ENCODE data around the gene OLIG1. TPM values are rescaled to one million over a fixed set of nuclear protein-coding genes. Genes with fewer than 3 reads are reported as not detected.

OLIG1 gene, protein sequence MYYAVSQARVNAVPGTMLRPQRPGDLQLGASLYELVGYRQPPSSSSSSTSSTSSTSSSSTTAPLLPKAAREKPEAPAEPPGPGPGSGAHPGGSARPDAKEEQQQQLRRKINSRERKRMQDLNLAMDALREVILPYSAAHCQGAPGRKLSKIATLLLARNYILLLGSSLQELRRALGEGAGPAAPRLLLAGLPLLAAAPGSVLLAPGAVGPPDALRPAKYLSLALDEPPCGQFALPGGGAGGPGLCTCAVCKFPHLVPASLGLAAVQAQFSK
- total RNA-seq = not detected

DNA sequence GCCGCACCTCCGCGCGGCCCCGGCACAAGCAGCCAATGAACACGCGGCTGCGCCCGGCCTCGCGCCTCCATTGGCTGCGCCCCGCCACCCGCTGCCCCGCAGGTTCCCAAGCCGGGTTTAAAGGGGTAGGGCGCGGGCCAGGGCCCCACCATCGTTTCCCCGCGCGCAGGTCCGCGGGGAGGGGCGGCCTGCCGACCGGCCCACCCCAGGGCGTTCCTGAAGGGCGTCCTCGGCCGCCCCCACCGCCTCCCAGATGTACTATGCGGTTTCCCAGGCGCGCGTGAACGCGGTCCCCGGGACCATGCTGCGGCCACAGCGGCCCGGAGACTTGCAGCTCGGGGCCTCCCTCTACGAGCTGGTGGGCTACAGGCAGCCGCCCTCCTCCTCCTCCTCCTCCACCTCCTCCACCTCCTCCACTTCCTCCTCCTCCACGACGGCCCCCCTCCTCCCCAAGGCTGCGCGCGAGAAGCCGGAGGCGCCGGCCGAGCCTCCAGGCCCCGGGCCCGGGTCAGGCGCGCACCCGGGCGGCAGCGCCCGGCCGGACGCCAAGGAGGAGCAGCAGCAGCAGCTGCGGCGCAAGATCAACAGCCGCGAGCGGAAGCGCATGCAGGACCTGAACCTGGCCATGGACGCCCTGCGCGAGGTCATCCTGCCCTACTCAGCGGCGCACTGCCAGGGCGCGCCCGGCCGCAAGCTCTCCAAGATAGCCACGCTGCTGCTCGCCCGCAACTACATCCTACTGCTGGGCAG is at the start of gene OLIG1:
TSS of gene OLIG1 (plus strand) at position 148 of the 750 bp plus-strand sequence. CDS start at position 254, 106 bp downstream.
- Histone ChIP-seq H3K4me1 (peaks cover 7% of the 10 kb centered on the region), H3K9me3 (no peaks in the 10 kb centered on the region), H3K27ac (no peak within 1 kb of the TSS), H3K36me3 (no peaks in the 10 kb centered on the region), H3K9ac (ENCODE audit: low read depth in 2 of 2, low read length in 2 of 2) (no peak within 1 kb of the TSS), H3K27me3 (peaks cover 58% of the 10 kb centered on the region), H3K4me3 (peak within 1 kb of the TSS; percentile 28)
- peak; percentile 22 for DNase-seq
- TF ChIP-seq, protein P1, sequence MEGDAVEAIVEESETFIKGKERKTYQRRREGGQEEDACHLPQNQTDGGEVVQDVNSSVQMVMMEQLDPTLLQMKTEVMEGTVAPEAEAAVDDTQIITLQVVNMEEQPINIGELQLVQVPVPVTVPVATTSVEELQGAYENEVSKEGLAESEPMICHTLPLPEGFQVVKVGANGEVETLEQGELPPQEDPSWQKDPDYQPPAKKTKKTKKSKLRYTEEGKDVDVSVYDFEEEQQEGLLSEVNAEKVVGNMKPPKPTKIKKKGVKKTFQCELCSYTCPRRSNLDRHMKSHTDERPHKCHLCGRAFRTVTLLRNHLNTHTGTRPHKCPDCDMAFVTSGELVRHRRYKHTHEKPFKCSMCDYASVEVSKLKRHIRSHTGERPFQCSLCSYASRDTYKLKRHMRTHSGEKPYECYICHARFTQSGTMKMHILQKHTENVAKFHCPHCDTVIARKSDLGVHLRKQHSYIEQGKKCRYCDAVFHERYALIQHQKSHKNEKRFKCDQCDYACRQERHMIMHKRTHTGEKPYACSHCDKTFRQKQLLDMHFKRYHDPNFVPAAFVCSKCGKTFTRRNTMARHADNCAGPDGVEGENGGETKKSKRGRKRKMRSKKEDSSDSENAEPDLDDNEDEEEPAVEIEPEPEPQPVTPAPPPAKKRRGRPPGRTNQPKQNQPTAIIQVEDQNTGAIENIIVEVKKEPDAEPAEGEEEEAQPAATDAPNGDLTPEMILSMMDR (IDR thresholded peaks at IDR 0.05) = no peak
- intact Hi-C loops (cut with DNase I) = no loop called here

DNA sequence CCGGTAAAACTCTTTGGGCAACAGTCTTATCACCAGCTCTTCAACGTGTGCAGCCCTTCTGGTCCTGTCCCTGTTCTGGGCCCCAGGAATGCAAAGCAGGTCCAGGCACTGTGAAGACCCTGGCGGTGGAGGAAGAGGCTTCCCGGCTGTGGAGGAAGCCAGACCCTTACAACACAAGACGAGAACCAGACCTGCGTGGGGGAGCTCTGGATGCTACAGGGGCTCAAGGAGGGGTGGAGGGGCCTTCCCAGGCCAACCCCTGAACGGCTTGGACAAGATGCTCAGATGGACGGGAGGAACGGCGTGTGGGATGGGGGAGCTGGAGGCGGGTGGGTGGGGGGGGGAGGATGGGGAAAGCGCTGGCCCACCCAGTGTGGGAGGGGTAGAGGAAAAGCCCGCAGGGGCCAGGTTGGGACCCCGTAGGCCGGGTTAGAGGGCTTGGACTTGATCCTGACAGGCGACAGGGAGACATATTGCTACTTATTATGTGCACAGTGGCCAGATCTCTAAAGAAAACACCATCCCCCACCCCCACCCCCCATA is 49.3 kb upstream of the OLIG1 start:
- intact Hi-C loops (cut with DNase I) = no loop called here
- Histone ChIP-seq H3K4me3 (no peak overlapping the region), H3K9me3 (no peaks in the 10 kb centered on the region), H3K27ac (no peak overlapping the region), H3K36me3 (no peaks in the 10 kb centered on the region), H3K27me3 (peaks cover 72% of the 10 kb centered on the region), H3K4me1 (no peaks in the 10 kb centered on the region), H3K9ac (ENCODE audit: low read depth in 2 of 2, low read length in 2 of 2) (no peak overlapping the region)
- no peak for DNase-seq
- TF ChIP-seq, protein P1 (IDR thresholded peaks at IDR 0.05) = no peak

DNA sequence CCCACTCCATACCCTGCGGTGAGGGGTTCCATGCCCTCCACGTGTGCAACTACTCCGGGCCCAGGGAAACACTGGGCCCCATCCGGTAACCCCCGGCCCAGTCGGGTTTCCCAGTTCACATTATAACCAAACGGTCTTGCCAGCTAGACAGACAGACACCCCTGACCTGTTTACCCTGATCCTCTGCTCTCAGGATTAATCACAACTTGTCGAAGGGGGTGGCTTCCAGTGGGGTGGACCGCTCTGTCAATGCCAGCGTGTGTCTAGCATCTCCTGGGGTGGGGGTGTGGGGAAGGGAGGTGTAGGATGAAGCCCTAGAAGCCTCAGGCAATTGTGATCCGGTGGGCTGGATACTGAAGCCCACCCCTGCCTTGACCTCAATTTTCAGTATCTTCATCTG is 48.8 kb upstream of the OLIG1 start:
- H3K9ac ChIP-seq (ENCODE audit: low read depth in 2 of 2, low read length in 2 of 2) = no peak overlapping the region
- no peak for DNase-seq
- no peaks in the 10 kb centered on the region for H3K4me1 ChIP-seq
- no peak overlapping the region for H3K4me3 ChIP-seq
- H3K9me3 ChIP-seq = no peaks in the 10 kb centered on the region
- no peak overlapping the region for H3K27ac ChIP-seq
- TF ChIP-seq, protein P1 (IDR thresholded peaks at IDR 0.05) = no peak
- H3K36me3 ChIP-seq = no peaks in the 10 kb centered on the region
- intact Hi-C loops (cut with DNase I) = no loop called here
- peaks cover 78% of the 10 kb centered on the region for H3K27me3 ChIP-seq

DNA sequence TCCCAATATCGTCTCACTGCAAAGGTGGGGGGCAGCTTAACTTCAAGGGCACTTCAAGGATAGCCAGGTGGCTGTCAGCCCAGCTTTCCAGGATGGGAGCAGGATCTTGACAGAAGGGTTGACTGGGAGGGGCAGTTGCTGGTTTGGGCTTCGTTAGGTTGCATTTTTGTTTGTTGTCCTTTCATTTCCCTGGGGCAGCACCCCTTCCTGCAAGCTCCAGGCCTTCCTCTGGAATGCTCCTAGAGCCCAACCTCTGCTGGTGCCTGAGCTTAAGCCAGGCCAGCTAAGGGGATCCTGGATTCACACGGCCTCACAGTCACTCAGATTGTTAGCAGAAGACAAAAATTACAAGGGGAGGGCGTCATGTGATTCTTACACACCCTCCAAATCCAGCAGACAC is 48.3 kb upstream of the OLIG1 start:
- TF ChIP-seq, protein P1 (IDR thresholded peaks at IDR 0.05) = no peak
- Histone ChIP-seq H3K27ac (no peak overlapping the region), H3K27me3 (peaks cover 80% of the 10 kb centered on the region), H3K9ac (ENCODE audit: low read depth in 2 of 2, low read length in 2 of 2) (no peak overlapping the region), H3K4me3 (no peak overlapping the region), H3K9me3 (no peaks in the 10 kb centered on the region), H3K36me3 (no peaks in the 10 kb centered on the region), H3K4me1 (no peaks in the 10 kb centered on the region)
- DNase-seq = no peak
- intact Hi-C loops (cut with DNase I) = no loop called here

DNA sequence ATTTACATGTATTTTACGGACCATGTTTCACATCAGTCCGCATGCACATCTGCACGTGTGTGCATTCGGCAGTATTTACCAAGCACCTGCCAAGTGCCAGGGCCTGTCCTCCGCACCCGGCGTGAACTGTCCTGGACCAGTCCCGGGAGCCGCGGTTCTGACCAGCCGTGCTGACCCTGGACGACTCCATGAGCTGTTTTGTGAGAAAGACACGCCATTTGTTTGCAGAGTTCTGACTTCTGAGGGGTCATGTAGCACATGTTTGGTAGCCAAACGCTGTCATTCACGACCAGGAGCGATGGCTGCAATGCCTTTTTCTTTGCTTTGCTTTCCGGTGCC is 47.5 kb upstream of the OLIG1 start:
- Histone ChIP-seq H3K4me3 (no peak overlapping the region), H3K27me3 (peaks cover 88% of the 10 kb centered on the region), H3K4me1 (no peaks in the 10 kb centered on the region), H3K9me3 (no peaks in the 10 kb centered on the region), H3K36me3 (no peaks in the 10 kb centered on the region), H3K9ac (ENCODE audit: low read depth in 2 of 2, low read length in 2 of 2) (no peak overlapping the region), H3K27ac (no peak overlapping the region)
- intact Hi-C loops (cut with DNase I) = no loop called here
- TF ChIP-seq, protein P1 (IDR thresholded peaks at IDR 0.05) = no peak
- DNase-seq = no peak

All from colonic mucosa (tissue), 4 donors.